HepG2 (cell line): ENCODE data around the gene B3GNT2. TPM values are rescaled to one million over a fixed set of nuclear protein-coding genes. Genes with fewer than 3 reads are reported as not detected.
A peak's percentile ranks its signal among the peaks of the same experiment; 100 is the strongest.
"Not testable (repeated sequence)": the region's sequence is repeated elsewhere in the genome, so short reads cannot be mapped to it uniquely, and the experiment has no call there.

Source experiments
- ATAC-seq: fragments of 200-7000 bp; cut with Tn5 transposase; 3 replicates; pipeline ENCODE4 v1.9.1; 2020; ENCODE audit warnings: mild to moderate bottlenecking, moderate library complexity
- BruUV-seq: library from RNA; stranded (reverse); fragments of 400-500 nt; replicated peaks from 2 replicates; lab custom pipeline; 2021; lab: Mats Ljungman, UMichigan
- CTCF ChIA-PET: fragments of 300-600 bp; formaldehyde crosslinking; extraction: SDS; loops from one replicate; lab custom pipeline; 2021; ENCODE audit warnings: low total read pairs, inconsistent platforms, low intra/inter-chr PET ratio; lab: Yijun Ruan, JAX
- POLR2A ChIA-PET: fragments of 350-600 bp; sonication (Branson Sonifier 250); formaldehyde crosslinking; loops from one replicate; lab custom pipeline; 2020; ENCODE audit warnings: antibody characterized with exemption, inconsistent platforms; lab: Yijun Ruan, JAX
- DNase-seq: peaks from one replicate; pipeline ENCODE4 v3.0.0-alpha.2; 2015; ENCODE audit warnings: low spot score
- FAIRE-seq: peaks from 3 replicates; lab custom pipeline; 2011; peaks lifted over from hg19 to GRCh38; lab: Jason Lieb, UNC
- H2AFZ ChIP-seq: one replicate; pipeline ENCODE4 v1.6.1; 2011; ENCODE audit warnings: low read length, inconsistent platforms
- H3K27ac ChIP-seq: fragments of 300-600 bp; 3 replicates; pipeline ENCODE4 v1.8.0; 2011; ENCODE audit warnings: mixed run types, mild to moderate bottlenecking, mixed read lengths, low read length, inconsistent platforms; ENCODE audit not compliant: insufficient read depth; ENCODE audit errors: extremely low read length
- H3K27me3 ChIP-seq, 2 experiments: fragments of 200-600 bp in 1 of 2; 2 replicates in 1 of 2; 3 replicates in 1 of 2; pipeline versions ENCODE4 v1.6.0 to v1.8.0; 2011; ENCODE audit warnings: low read length in 2 of 2, mild to moderate bottlenecking in 2 of 2, moderate library complexity in 2 of 2, inconsistent platforms in 1 of 2; ENCODE audit not compliant: insufficient read depth in 2 of 2, control insufficient read depth in 1 of 2
- H3K36me3 ChIP-seq, 2 experiments: fragments of 200-600 bp in 1 of 2; replicated peaks in 1 of 2; 2 replicates in 1 of 2; 3 replicates in 1 of 2; pipeline versions ENCODE4 v1.5.1 to v1.8.0; 2011; ENCODE audit warnings: low read length in 2 of 2, inconsistent platforms in 1 of 2; ENCODE audit not compliant: insufficient read depth in 2 of 2, control insufficient read depth in 1 of 2
- H3K4me1 ChIP-seq: 2 replicates; pipeline ENCODE4 v1.5.1; 2012; ENCODE audit warnings: low read length, inconsistent platforms; ENCODE audit not compliant: insufficient read depth
- H3K4me2 ChIP-seq: 2 replicates; pipeline ENCODE4 v1.6.0; 2011; ENCODE audit warnings: low read depth, low read length, inconsistent platforms
- H3K4me3 ChIP-seq, 3 experiments: fragments of 200-600 bp in 1 of 3; sonication (generic), shearing (Covaris generic) in 1 of 3; replicated peaks in 1 of 3; 2 replicates each; pipeline ENCODE4 v1.5.1; 2011 to 2016; ENCODE audit warnings: low read length in 3 of 3, inconsistent platforms in 2 of 3, low read depth in 2 of 3, mild to moderate bottlenecking in 2 of 3, control low read depth in 1 of 3, mixed read lengths in 1 of 3; ENCODE audit not compliant: insufficient read depth in 1 of 3
- H3K79me2 ChIP-seq: one replicate; pipeline ENCODE4 v1.6.1; 2011; ENCODE audit warnings: low read length, inconsistent platforms; ENCODE audit not compliant: insufficient read depth
- H3K9ac ChIP-seq: 2 replicates; pipeline ENCODE4 v1.6.0; 2011; ENCODE audit warnings: mild to moderate bottlenecking, low read depth, low read length, inconsistent platforms; ENCODE audit not compliant: insufficient read depth
- H3K9me3 ChIP-seq: 2 replicates; pipeline ENCODE4 v1.5.1; 2012; ENCODE audit warnings: mild to moderate bottlenecking, low read length
- H4K20me1 ChIP-seq: 2 replicates; pipeline ENCODE4 v1.6.0; 2011; ENCODE audit warnings: inconsistent platforms, mild to moderate bottlenecking, low read length, moderate library complexity; ENCODE audit not compliant: insufficient read depth
- CEBPB ChIP-seq: IDR thresholded peaks from 2 replicates; pipeline ENCODE4 v1.6.1; 2011; ENCODE audit warnings: low read depth, low read length, improper control_type of control experiment, borderline replicate concordance
- CENPBD1 ChIP-seq: sonication (generic); formaldehyde crosslinking; IDR thresholded peaks from 2 replicates; pipeline ENCODE4 v1.8.0; 2022; ENCODE audit warnings: missing genetic modification reagents, low read depth, mild to moderate bottlenecking, borderline replicate concordance
- RFX5 ChIP-seq: IDR thresholded peaks from 2 replicates; pipeline ENCODE4 v1.6.1; 2011; ENCODE audit warnings: low read depth, low read length, improper control_type of control experiment
- ZGPAT ChIP-seq: IDR thresholded peaks from 2 replicates; pipeline ENCODE4 v1.6.1; 2016; ENCODE audit warnings: mild to moderate bottlenecking
- ZNF430 ChIP-seq: sonication (generic); formaldehyde crosslinking; IDR thresholded peaks from 2 replicates; pipeline ENCODE4 v1.9.0; 2021; ENCODE audit warnings: mild to moderate bottlenecking, missing genetic modification reagents
- ZNF431 ChIP-seq: sonication (generic); formaldehyde crosslinking; IDR thresholded peaks from 2 replicates; pipeline ENCODE4 v1.9.0; 2022; ENCODE audit warnings: missing genetic modification reagents, low read depth, mild to moderate bottlenecking, borderline replicate concordance
- WGBS: methylation state at CpG from one replicate; pipeline ENCODE4 v1.1.6; 2017; ENCODE audit warnings: low lambda C conversion rate; 5-methylcytosine and 5-hydroxymethylcytosine counted together
- in situ Hi-C: cut with HindIII; loops from 2 replicates; pipeline ENCODE4 v1.10.0; 2017; ENCODE audit warnings: low pct_unique_long_range_greater_than_20kb; ENCODE audit not compliant: extremely low pct_ligation_motif_present
- intact Hi-C: fragments of 100-400 bp; cut with micrococcal nuclease; formaldehyde crosslinking; loops from one replicate; pipeline ENCODE4 v1.10.0; 2022; ENCODE audit not compliant: unreplicated experiment
- polyA plus RNA-seq, 8 experiments: library from polyadenylated mRNA; depleted of rRNA in 3 of 8; stranded (reverse) in 7 of 8; unstranded in 1 of 8; fragments of >200 nt; fragmentation: Illumina TruSeq in 4 of 8; extraction: Trizol in 4 of 8; gene quantifications; 2 replicates each; pipeline versions ENCODE4 v1.2.1 to v1.2.3, GENCODE V29; 2011 to 2016; ENCODE audit warnings: low read depth in 4 of 8, missing spikeins in 1 of 8, mixed read lengths in 1 of 8; ENCODE audit not compliant: insufficient read depth in 1 of 8
- total RNA-seq, 5 experiments: library from RNA; depleted of rRNA; stranded (reverse); fragments of >200 nt; fragmentation: Illumina TruSeq; extraction: Trizol; gene quantifications; 2 replicates each; pipeline ENCODE4 v1.2.3, GENCODE V29; 2016; ENCODE audit warnings: low read depth in 1 of 5

The B3GNT2 gene
- total and polyA plus RNA-seq, 2 of the 13 experiments (the other 11 are each of a cell fraction or from before 2014, with no cell fraction given) = 26.3 to 28.5 TPM

GRCh38 chr2:62267696-62268095 lies 71.8 kb downstream of the B3GNT2 start:
- no peak for FAIRE-seq
- BruUV-seq = no TSS peak
- POLR2A ChIA-PET = no interaction called here

GRCh38 chr2:62268681-62269188 lies 72.8 kb downstream of the B3GNT2 start:
- POLR2A ChIA-PET, H3K79me2 ChIP-seq, H3K4me1 ChIP-seq, FAIRE-seq, H2AFZ ChIP-seq, BruUV-seq, H3K27me3 ChIP-seq, CTCF ChIA-PET, intact Hi-C loops, H3K9ac ChIP-seq, H3K36me3 ChIP-seq, H3K4me3 ChIP-seq, ATAC-seq, in situ Hi-C loops, H4K20me1 ChIP-seq, H3K4me2 ChIP-seq, DNase-seq, H3K27ac ChIP-seq: not testable (repeated sequence)
- WGBS = 24% methylated on average over 4 of the region's 4 CpGs
- H3K9me3 ChIP-seq = peaks cover 15% of the 10 kb centered on the region
- TF ChIP-seq ZNF430 (CRISPR knock-in tag) (0 out of 2 replicates have a peak, but pooled peaks have one; percentile 52), ZNF431 (CRISPR knock-in tag) (peak; percentile 64; the same call in 1 of the 2 replicates)

More at GRCh38 chr2:62267696-62268095, 71.8 kb downstream of the B3GNT2 start:
- CTCF ChIA-PET = no interaction called here
- WGBS = 80% methylated on average over 2 of the region's 2 CpGs
- DNase-seq (no peak), ATAC-seq (no peak)
- Histone ChIP-seq H3K9me3 (peaks cover 15% of the 10 kb centered on the region), H3K27me3 (no peaks in the 10 kb centered on the region), H3K79me2 (no peaks in the 10 kb centered on the region), H3K4me1 (peaks cover 8% of the 10 kb centered on the region; the same call in 1 of the 2 replicates), H3K4me2 (no peak overlapping the region), H3K9ac (no peak overlapping the region), H4K20me1 (no peaks in the 10 kb centered on the region), H3K36me3 (no peaks in the 10 kb centered on the region), H3K27ac (no peak overlapping the region), H2AFZ (no peak overlapping the region), H3K4me3 (no peak overlapping the region)
- TF ChIP-seq CEBPB = peak; percentile 70
- TF ChIP-seq ZGPAT = no peak
- no peak for TF ChIP-seq RFX5
- TF ChIP-seq CENPBD1 = no peak
- intact Hi-C loops (no loop called here), in situ Hi-C loops (no loop called here)
